GM21526 (cell line): ENCODE measurements around the gene PRSS56.
"Not testable (repeated sequence)": the region's sequence is repeated elsewhere in the genome, so short reads cannot be mapped to it uniquely, and the experiment has no call there.

Source experiments
- ATAC-seq: cut with Tn5 transposase; IDR thresholded peaks from one replicate; pipeline ENCODE4 v1.9.1; 2021; ENCODE audit warnings: moderate library complexity; ENCODE audit not compliant: unreplicated experiment, low FRiP score

Gene PRSS56

DNA sequence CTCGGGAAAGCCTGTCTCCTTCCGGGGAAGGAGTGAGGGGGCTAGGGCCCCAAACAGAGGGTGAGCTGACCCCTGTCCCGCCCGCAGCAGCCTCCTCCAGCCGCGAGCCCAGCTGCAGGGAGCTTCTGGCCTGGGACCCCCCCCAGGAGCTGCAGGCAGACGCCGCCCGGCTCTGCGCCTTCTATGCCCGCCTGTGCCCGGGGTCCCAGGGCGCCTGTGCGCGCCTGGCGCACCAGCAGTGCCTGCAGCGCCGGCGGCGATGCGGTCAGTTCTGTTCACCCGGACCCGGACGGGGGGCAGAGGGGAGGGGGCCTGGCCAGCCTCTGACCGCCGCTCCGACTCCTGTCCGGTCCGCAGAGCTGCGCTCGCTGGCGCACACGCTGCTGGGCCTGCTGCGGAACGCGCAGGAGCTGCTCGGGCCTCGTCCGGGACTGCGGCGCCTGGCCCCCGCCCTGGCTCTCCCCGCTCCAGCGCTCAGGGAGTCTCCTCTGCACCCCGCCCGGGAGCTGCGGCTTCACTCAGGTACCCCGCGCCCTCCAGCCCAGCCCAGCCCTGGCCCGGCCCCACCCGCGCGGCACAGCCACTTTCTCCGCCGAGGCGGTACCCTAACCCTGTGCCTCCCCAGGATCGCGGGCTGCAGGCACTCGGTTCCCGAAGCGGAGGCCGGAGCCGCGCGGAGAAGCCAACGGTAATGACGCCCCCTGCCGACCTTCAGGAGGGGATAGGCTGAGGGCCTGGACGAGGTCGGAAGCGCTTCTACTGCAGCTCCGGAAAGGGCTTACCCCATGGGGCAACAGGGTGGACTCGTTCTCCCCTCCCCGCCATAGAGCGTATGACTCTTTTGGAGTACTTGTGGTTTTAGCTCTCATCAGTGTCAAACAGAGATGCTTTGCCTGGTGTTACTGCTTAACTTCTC, 3.8 kb downstream of the PRSS56 start:
- ATAC-seq = no peak

DNA sequence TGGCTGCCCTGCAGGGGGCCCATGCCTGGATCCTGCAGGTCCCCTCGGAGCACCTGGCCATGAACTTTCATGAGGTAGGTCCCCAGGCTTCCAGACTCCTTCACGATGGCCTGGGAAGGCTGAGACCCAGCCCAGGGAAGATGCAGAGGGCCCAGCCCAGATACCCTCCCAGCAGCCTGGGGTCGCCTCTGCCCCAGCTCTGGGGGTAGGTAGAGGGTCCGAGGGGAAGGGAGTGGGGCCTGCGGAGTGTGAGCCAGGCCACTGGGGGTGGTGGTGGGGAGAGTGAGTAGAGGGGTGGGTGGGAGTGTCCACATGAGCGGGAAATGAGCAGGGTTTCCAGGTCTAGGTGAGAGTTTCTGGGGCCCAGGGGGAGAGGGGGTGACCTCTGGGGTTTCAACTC, 4.6 kb downstream of the PRSS56 start:
- no peak for ATAC-seq

DNA sequence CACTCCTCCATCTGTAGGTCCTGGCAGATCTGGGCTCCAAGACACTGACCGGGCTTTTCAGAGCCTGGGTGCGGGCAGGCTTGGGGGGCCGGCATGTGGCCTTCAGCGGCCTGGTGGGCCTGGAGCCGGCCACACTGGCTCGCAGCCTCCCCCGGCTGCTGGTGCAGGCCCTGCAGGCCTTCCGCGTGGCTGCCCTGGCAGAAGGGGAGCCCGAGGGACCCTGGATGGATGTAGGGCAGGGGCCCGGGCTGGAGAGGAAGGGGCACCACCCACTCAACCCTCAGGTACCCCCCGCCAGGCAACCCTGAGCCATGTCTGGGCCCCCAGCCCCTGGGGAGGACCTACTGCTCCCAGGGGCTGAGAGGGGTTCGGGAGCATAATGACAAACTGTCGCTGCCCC, 5.0 kb downstream of the PRSS56 start:
- no peak for ATAC-seq

DNA sequence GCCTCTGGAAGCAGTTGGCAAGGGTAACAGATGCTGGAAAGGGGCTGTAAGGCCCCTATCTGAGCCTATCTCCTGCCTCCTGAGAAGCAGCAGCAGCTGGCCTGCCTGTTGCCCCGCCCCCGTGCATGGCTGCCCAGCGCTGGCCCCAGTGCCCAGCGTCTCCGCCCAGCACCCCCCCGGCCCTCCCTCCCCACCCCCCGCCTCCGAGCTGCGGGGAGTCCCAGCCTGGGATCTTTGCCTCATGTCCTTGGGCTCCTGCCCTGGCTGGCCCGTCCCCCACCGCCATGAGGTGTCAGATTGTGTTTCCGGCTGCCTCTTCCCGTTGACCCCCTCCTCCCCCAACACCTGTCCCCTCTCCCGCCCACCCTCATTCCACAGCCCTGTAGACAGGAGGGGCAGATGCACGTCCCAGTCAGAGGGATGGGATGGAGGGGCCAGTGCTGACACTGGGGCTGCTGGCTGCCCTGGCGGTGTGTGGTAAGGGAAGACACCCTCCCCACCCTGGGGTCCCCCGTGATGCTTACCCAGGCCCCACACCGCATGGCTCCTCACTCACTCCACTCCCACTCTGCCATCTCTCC, 5.7 kb downstream of the PRSS56 start, which contains the start of gene CHRND:
Gene CHRND, plus strand, starts transcription at position 370 of the 581 bp plus-strand sequence. Its CDS starts 56 bp downstream, at position 426.
- no peak for ATAC-seq

DNA sequence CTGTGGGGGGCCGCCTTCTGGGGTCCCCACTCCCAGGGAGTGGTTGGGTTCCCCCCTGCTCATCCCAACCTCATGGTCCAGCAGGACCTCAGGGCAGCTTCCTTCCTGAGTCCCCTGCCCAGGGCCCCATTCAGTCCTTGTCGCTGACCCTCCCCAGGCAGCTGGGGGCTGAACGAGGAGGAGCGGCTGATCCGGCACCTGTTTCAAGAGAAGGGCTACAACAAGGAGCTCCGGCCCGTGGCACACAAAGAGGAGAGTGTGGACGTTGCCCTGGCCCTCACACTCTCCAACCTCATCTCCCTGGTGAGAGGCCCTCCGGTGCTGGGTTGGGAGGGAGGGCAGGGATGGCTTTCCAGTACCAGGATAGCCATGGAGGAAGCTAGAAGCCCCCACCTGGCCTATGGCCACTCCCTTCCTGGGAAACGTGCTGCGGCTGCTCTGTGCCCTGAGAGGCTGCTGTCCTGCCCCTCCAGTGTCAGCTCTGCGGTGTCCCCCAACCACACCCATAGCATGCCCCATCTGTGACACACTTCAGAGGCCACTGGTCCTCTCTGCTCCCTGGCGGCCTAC, 6.3 kb downstream of the PRSS56 start:
- ATAC-seq = no peak

DNA sequence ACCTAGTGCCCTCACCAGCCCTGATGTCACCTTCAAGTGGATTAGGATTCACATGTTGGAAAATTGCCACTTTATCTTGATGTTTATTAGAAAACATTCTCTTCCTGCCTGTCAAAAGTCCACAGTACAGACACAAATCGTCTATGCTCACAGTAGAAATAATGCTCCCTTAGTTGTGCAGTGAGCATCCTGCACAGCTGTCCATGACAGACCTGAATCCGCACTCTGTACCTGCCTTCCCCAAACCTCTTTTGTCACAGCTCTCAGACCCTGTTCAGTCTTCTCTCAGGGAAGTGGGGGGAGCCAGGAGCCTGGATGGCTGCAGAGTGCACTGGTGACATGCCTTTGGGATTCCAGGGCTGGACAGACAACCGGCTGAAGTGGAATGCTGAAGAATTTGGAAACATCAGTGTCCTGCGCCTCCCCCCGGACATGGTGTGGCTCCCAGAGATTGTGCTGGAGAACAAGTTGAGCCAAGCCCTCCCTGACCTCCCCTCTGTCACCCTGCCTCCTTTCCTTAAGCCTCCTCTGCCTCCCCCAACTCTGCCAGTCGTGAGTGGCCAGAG, 7.8 kb downstream of the PRSS56 start:
- no peak for ATAC-seq

GRCh38 chr2:232528746-232529460, 8.7 kb downstream of the PRSS56 start:
- no peak for ATAC-seq

- no peak for ATAC-seq
These were observed 9.8 kb downstream of the PRSS56 start for GRCh38 chr2:232529806-232530547.

GRCh38 chr2:232530626-232531260, 10.6 kb downstream of the PRSS56 start:
- ATAC-seq = no peak

GRCh38 chr2:232532419-232532818, 12.2 kb downstream of the PRSS56 start:
- ATAC-seq = no peak

GRCh38 chr2:232532821-232533220, 12.6 kb downstream of the PRSS56 start:
- ATAC-seq = not testable (repeated sequence)

DNA sequence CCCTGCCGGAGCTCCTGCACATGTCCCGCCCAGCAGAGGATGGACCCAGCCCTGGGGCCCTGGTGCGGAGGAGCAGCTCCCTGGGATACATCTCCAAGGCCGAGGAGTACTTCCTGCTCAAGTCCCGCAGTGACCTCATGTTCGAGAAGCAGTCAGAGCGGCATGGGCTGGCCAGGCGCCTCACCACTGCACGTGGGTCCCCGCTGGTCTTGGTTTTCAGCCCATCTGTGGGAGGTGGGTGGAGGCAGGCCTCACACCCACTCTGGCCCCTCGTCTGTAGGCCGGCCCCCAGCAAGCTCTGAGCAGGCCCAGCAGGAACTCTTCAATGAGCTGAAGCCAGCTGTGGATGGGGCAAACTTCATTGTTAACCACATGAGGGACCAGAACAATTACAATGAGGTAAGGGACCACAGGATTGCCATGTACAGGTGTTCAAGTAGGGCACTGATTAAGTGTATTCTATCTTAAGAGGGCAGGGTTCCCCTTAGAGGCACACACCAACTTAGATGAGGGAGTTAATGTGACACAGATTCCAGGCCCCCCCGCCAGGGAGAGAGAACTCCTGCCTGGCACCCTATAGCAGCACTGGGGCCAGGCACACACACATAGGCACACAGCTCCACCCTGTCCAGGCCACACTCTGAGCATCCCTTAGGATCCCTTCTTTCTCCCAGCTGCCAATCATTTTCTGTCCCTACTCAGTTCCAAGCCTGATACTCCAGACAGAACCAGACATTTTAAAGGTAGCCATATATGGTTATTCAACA, 13.9 kb downstream of the PRSS56 start:
- ATAC-seq = no peak

DNA sequence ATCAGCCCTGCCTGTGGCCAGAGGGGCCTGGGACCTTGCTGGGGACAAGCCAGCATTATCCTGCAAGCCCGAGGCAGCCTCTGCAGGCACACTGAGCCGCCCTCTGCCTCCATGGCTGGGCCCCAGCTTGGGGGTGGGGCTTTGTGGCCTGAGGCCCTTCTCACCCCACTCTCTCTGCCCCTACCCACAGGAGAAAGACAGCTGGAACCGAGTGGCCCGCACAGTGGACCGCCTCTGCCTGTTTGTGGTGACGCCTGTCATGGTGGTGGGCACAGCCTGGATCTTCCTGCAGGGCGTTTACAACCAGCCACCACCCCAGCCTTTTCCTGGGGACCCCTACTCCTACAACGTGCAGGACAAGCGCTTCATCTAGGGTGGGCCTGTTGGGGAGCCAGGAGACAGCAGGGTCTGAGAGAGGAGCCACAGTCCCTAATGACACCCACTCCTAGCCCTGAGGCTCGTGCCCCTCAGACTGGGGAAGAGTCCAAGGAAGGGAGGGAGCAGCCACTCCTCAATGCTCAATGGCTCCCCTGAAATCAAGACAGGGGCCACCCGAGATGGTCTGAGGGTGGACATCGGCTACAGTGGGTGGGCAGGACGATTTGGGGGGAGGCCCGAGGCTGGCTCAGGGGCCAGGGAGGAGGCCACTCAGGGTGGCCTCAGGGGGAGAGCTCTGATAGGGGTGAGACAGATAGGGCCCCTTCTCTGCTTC, 14.9 kb downstream of the PRSS56 start:
- no peak for ATAC-seq

DNA sequence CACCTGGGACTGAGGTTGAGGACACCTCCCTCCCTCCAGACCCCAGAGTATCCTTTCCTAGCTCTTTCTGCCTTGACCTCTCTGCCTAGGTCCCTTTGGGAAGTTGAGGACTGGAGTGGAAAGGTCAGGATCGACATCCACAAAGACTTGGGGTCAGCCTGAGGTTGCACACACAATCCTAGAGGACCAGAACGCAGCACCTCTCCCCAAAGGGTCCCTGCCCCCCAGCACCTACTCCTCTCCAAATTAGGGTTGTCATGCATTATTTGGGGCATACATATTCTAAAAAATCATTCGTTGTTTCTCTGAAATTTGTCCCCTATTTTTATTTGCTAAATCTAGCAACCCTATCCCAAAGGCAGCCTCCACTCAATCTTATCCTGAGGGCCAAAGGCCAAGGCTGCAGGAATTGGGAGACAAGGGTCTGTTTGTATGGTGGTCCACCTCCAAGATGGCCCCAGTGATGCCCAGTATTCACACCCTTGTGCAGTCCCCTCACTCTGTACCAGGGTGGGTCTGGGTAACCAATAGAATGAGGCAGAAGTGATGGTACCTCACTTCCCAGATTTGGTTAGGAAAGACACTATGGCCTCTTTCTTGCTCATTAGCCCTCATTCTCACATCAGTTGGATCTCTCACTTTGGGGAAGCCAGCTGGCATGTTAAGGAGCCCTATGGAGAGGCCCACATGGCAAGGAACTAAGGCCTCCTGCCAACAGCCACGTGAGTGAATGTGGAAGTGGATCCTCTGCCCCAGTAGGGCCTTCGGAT, 15.8 kb downstream of the PRSS56 start:
- no peak for ATAC-seq

DNA sequence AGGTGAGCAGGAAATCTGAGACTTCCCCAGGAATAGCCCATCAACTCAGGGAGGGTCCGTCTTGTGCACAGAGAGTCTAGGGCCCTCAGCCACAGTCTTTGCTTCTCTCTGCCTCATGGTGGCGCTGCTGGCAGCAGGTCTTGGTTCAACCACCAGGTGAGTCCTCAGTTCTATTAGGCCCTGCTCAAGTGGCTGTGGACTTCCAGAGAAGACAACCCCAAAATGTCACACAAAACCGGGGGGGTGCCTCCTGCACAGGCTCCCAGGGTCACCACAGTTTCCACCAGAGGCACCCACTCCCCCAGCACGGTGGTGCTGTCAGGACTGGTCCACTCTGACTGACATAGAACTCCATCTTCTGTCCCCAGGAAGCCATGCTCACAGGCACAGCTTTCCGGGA, 16.9 kb downstream of the PRSS56 start:
- no peak for ATAC-seq

- no peak for ATAC-seq
These were observed 17.3 kb downstream of the PRSS56 start for GRCh38 chr2:232537499-232537898.

GRCh38 chr2:232538671-232539070, 18.5 kb downstream of the PRSS56 start:
- ATAC-seq = no peak
